ENCODE data around the gene USP22.

DNA sequence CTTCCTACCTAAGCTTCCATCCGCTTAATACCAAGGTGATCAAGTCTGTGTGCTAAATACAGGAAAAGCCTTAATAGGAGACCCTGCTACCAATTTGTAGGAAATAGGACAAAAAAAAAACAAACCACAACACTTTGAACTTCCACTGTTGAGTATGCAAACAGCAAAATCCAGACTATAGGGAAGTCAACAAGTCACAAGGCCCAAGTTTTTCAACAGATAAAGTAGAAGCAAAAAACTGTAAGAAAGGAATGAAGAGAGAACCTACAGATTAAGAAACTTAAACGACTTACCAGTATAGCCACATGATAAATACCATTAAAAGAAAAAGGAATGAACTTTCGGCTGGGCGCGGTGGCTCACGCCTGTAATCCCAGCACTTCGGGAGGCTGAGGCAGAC lies 7.4 kb downstream of the USP22 start:
- TF ChIP-seq, protein P1, sequence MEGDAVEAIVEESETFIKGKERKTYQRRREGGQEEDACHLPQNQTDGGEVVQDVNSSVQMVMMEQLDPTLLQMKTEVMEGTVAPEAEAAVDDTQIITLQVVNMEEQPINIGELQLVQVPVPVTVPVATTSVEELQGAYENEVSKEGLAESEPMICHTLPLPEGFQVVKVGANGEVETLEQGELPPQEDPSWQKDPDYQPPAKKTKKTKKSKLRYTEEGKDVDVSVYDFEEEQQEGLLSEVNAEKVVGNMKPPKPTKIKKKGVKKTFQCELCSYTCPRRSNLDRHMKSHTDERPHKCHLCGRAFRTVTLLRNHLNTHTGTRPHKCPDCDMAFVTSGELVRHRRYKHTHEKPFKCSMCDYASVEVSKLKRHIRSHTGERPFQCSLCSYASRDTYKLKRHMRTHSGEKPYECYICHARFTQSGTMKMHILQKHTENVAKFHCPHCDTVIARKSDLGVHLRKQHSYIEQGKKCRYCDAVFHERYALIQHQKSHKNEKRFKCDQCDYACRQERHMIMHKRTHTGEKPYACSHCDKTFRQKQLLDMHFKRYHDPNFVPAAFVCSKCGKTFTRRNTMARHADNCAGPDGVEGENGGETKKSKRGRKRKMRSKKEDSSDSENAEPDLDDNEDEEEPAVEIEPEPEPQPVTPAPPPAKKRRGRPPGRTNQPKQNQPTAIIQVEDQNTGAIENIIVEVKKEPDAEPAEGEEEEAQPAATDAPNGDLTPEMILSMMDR (IDR thresholded peaks at IDR 0.05; ENCODE audit: insufficient read depth, low read length), result no peak
- TF ChIP-seq, protein P2, sequence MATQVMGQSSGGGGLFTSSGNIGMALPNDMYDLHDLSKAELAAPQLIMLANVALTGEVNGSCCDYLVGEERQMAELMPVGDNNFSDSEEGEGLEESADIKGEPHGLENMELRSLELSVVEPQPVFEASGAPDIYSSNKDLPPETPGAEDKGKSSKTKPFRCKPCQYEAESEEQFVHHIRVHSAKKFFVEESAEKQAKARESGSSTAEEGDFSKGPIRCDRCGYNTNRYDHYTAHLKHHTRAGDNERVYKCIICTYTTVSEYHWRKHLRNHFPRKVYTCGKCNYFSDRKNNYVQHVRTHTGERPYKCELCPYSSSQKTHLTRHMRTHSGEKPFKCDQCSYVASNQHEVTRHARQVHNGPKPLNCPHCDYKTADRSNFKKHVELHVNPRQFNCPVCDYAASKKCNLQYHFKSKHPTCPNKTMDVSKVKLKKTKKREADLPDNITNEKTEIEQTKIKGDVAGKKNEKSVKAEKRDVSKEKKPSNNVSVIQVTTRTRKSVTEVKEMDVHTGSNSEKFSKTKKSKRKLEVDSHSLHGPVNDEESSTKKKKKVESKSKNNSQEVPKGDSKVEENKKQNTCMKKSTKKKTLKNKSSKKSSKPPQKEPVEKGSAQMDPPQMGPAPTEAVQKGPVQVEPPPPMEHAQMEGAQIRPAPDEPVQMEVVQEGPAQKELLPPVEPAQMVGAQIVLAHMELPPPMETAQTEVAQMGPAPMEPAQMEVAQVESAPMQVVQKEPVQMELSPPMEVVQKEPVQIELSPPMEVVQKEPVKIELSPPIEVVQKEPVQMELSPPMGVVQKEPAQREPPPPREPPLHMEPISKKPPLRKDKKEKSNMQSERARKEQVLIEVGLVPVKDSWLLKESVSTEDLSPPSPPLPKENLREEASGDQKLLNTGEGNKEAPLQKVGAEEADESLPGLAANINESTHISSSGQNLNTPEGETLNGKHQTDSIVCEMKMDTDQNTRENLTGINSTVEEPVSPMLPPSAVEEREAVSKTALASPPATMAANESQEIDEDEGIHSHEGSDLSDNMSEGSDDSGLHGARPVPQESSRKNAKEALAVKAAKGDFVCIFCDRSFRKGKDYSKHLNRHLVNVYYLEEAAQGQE (IDR thresholded peaks at IDR 0.05; ENCODE audit: insufficient replicate concordance, low read depth), result no peak
